Measurements from ENCODE around the gene CRNKL1. TPM values are rescaled to one million over a fixed set of nuclear protein-coding genes. Genes with fewer than 3 reads are reported as not detected.

The CRNKL1 gene
- 10 to 100 TPM; 23.2 to 25.1 TPM for total RNA-seq

DNA sequence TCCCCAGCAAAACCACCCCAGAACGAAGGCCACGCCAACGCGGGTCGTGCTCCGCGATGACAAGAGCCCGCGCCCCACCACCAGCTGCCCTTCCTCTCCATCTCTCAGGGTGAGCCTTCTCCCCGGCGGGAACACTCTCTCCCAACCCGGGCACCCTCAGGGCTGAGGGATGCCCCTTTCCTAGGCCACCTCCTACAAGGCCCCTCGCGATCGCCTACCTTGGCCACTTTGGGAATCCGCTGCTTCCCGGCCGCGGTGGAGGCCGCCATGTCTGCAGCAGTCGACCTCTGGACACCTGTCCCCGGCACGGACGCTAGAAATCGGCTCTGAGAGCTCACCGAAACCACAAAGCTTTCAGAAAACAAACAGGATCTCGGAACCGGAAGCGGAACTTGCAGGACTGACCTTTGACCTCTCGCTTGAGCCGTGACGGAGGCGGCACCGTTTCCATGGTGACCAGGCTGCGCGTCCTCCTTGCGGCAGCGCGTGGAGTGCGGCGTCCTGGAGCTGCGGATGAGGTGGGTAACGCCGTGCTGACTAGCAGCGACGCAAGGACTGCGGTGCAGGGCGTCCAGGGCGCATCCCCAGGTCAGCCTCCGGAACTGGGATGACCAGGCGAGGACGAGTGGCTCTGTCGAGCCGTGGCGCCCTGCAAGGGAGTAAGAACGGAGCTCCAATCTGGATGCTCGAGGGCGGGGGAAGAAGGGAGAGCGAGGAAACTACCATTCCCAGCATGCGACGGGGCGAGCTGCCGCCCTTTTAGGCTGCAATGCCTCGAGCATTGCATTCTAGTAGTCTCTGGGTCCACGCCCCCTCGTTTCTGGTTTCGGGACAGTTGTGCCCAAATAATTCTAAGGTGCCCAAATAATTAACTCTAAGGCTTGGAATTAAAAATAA, at the start of gene CRNKL1, which contains the start of gene CFAP61:
CRNKL1 (minus strand) TSS at position 393 of the 897 bp plus-strand sequence; CDS start at position 269, 124 bp downstream.
CFAP61 (plus strand) TSS at position 459 of the 897 bp plus-strand sequence. CDS start 4,122 bp downstream, outside the sequence.
- ATAC-seq (ENCODE audit: low read depth) (peak; percentile 94), DNase-seq (peak; percentile 94)
- Mint-ChIP-seq H3K27me3 (no peaks in the 10 kb centered on the region), H3K4me3 (peak within 1 kb of the TSS; percentile 97), H3K9me3 (no peaks in the 10 kb centered on the region), H3K36me3 (peaks cover 16% of the 10 kb centered on the region), H3K27ac (peak within 1 kb of the TSS; percentile 96), H3K4me1 (peaks cover 11% of the 10 kb centered on the region)
- POLR2A ChIA-PET: interaction anchor here (0.6 to 2.4 kb wide), 10 partner anchors 17 to 1914 kb away, joined by 3 to 37 read pairs (median 3); partner anchors contain the start of genes KAT14, NAA20, PET117 and RALGAPA2

DNA sequence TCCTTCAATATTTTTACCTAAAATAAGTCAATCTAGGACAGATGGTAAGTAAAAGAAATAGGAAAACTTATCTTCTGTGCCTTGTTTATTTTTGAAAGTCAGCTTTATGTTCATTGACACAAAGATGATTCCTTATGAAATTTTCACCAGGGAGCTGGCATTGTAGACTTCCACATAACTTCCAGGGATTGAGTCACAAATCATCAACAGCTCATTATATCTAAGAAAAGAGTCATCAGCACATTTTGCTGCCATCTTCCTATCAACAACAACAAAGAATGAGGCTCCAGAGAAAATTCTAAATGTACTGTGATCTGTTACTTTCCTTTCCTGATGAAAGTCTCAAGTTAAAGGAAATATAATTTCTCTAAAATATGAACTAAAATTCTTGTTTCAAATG, 48.6 kb upstream of the CRNKL1 start:
- ATAC-seq (ENCODE audit: low read depth) (no peak), DNase-seq (no peak)
- no peak overlapping the region for H3K4me3 Mint-ChIP-seq
- no peaks in the 10 kb centered on the region for H3K9me3 Mint-ChIP-seq
- H3K36me3 Mint-ChIP-seq: no peaks in the 10 kb centered on the region
- peaks cover 14% of the 10 kb centered on the region for H3K27me3 Mint-ChIP-seq
- POLR2A ChIA-PET: no interaction called here
- H3K4me1 Mint-ChIP-seq: no peaks in the 10 kb centered on the region
- no peak overlapping the region for H3K27ac Mint-ChIP-seq

DNA sequence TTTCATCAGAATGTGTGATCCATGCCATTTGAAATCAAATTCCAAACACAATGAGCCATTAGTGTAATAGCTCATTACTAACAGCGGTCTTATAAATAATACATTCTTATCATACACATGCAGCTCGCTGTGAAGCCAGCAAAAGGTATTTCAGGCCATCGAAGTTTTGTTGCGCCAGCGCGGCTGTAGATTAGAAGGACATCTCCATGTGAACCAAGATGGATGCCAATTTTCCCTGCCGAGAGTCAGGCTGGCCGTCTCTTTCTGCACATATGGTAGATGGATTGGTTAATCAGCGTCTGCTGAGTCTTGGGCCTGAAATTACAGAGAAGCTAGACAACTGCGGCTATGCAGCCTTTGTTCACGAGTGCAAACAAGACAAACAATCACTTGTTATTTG, 44.2 kb upstream of the CRNKL1 start:
- DNase-seq: no peak
- Mint-ChIP-seq H3K27me3 (peaks cover 8% of the 10 kb centered on the region), H3K27ac (no peak overlapping the region), H3K36me3 (no peaks in the 10 kb centered on the region), H3K4me1 (no peaks in the 10 kb centered on the region), H3K4me3 (no peak overlapping the region), H3K9me3 (no peaks in the 10 kb centered on the region)
- ATAC-seq (ENCODE audit: low read depth): no peak
- POLR2A ChIA-PET: no interaction called here

DNA sequence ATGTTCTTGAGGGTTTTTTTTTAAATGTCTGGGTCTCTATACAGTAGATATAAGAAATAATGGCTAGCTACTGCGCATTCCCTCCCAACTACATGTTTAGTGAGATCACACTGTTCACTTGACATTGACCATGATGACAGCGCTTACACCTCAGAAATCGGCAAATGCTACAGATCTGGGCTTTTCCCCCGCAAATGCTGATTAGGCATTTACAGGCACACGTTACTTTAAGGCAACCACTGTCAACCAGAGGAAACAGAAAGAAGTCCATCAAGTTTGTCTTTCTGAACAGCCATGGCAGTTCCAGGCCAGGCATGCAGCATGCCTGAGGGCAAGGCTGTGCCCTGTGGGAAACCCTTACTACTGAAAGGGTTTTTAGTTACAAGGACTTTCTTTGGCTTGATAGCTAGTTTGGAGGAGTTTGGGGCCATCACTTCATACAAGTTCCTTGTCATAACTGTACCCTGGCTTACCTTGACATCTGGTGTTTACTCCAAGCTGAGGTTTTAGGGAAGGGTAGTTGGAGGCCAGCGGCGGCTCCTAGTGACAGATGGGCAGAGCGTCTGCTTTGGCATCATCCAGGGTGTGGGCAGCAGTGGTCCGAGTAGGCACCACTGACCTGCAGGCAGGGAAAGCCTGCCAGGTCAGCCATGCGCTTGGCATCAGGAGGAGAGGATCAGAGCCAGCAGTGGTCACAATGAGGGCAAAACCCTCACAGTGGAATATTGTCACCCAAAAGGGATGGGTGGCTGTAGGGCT, 43.0 kb upstream of the CRNKL1 start:
- H3K36me3 Mint-ChIP-seq: no peaks in the 10 kb centered on the region
- H3K27me3 Mint-ChIP-seq: peaks cover 8% of the 10 kb centered on the region
- no peak for ATAC-seq (ENCODE audit: low read depth)
- POLR2A ChIA-PET: no interaction called here
- no peaks in the 10 kb centered on the region for H3K4me1 Mint-ChIP-seq
- no peak overlapping the region for H3K27ac Mint-ChIP-seq
- no peak for DNase-seq
- H3K4me3 Mint-ChIP-seq: no peak overlapping the region
- H3K9me3 Mint-ChIP-seq: no peaks in the 10 kb centered on the region

DNA sequence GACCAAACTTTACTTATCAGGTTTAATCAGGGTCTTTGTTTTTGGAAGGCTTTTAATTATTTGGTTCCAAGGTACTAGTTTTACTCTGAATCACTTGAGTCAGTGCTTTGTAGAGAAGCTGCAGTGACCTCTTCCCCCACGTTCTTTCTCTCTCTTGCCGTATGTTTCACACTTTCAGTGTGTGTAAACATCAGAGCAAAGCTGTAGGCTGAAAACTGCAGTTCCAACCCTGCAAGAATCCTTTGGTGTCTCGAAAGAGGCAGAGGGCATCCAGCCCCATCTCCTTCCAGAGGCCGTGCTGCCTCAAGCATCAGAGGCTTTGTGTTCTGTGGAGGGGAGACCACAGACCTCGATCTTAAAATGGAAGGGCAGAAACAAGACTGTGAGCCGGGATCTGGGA, 42.1 kb upstream of the CRNKL1 start:
- H3K4me1 Mint-ChIP-seq: no peaks in the 10 kb centered on the region
- DNase-seq (no peak), ATAC-seq (ENCODE audit: low read depth) (no peak)
- POLR2A ChIA-PET: no interaction called here
- no peak overlapping the region for H3K4me3 Mint-ChIP-seq
- no peaks in the 10 kb centered on the region for H3K9me3 Mint-ChIP-seq
- no peaks in the 10 kb centered on the region for H3K36me3 Mint-ChIP-seq
- H3K27ac Mint-ChIP-seq: no peak overlapping the region
- peaks cover 8% of the 10 kb centered on the region for H3K27me3 Mint-ChIP-seq

DNA sequence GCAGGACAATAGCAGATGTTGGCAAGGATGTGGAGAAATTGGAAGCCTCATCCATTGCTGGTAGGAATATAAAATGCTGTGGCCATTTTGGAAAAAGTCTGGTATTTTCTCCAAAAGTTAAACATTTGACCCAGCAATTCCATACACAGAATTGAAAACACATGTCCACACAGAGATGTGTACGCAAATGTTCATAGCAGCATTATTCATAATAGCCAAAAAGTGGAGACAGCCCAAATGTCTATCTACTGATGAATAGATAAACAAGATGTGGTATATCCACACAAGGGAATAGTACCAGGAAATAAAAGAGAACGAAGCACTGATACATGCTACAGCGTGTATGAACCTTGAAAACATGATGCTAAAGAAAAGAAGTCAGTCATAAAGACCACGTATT, 40.6 kb upstream of the CRNKL1 start:
- DNase-seq (no peak), ATAC-seq (ENCODE audit: low read depth) (no peak)
- no peak overlapping the region for H3K4me3 Mint-ChIP-seq
- H3K27me3 Mint-ChIP-seq: peaks cover 8% of the 10 kb centered on the region
- H3K9me3 Mint-ChIP-seq: no peaks in the 10 kb centered on the region
- POLR2A ChIA-PET: no interaction called here
- H3K4me1 Mint-ChIP-seq: no peaks in the 10 kb centered on the region
- H3K36me3 Mint-ChIP-seq: no peaks in the 10 kb centered on the region
- no peak overlapping the region for H3K27ac Mint-ChIP-seq

DNA sequence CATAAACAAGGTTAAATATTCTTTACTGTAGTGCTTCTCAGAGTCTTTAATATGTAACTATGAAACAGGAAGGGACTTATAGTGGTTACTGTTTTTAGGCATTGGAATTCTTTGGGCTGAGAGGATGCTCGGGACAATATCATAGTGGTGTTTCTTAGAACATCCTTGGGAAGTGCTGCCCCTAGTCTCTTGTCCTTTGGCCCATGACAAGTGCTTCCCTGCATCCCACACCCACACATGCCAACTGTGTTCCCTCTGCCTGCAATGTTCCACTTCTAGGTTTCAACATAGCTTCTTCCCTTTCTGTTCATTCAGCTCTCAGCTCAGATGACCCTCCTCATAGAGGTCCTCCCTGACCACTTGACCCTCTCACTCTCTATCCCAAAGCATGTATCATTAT, 37.7 kb upstream of the CRNKL1 start:
- Mint-ChIP-seq H3K27me3 (peaks cover 8% of the 10 kb centered on the region), H3K4me3 (no peak overlapping the region), H3K36me3 (no peaks in the 10 kb centered on the region), H3K27ac (no peak overlapping the region), H3K9me3 (no peaks in the 10 kb centered on the region), H3K4me1 (no peaks in the 10 kb centered on the region)
- ATAC-seq (ENCODE audit: low read depth) (no peak), DNase-seq (no peak)
- POLR2A ChIA-PET: no interaction called here

DNA sequence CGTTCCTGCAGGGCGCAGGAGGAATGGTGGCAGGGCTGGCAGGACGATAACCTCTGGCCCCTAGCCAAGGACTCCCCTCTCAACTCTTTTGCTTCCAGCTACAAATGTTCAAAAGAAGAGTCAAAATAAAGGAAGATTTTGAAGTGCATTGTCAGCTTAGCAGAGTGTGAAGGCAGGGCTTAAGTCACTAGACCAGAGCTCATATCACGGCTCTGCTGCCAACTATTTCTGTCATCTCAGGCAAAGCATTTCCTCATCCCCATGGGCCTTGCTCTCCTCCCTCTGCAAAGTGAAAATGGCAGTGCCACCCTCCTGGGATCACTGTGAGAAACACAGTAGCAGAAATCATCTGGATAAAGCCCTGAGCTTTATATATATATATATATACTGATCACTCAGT, 36.8 kb upstream of the CRNKL1 start:
- Mint-ChIP-seq H3K36me3 (no peaks in the 10 kb centered on the region), H3K4me3 (no peak overlapping the region), H3K9me3 (no peaks in the 10 kb centered on the region), H3K27me3 (peaks cover 4% of the 10 kb centered on the region), H3K27ac (no peak overlapping the region), H3K4me1 (no peaks in the 10 kb centered on the region)
- ATAC-seq (ENCODE audit: low read depth): no peak
- no peak for DNase-seq
- POLR2A ChIA-PET: no interaction called here

DNA sequence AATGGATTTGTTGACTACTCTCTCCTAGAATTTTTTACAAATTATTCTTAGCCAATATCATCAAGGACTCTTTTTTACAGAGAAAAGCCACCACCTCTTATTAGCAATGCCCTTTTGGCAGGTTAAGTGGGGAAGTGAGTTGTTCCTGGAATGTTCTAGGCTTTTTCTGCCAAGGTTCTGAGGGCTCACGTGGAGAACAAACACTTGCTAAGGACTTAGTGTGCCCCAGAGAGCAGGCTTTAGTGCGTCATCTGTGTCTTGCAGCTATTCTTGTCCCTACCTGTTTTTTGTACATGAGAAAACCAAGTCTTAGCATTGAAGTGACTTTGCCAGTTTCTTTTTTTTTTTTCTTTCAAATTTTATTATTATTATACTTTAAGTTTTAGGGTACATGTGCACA, 33.5 kb upstream of the CRNKL1 start:
- H3K27ac Mint-ChIP-seq: no peak overlapping the region
- H3K4me1 Mint-ChIP-seq: no peaks in the 10 kb centered on the region
- DNase-seq: no peak
- POLR2A ChIA-PET: no interaction called here
- no peaks in the 10 kb centered on the region for H3K36me3 Mint-ChIP-seq
- H3K27me3 Mint-ChIP-seq: peaks cover 5% of the 10 kb centered on the region
- no peak overlapping the region for H3K4me3 Mint-ChIP-seq
- no peaks in the 10 kb centered on the region for H3K9me3 Mint-ChIP-seq
- no peak for ATAC-seq (ENCODE audit: low read depth)

GRCh38 chr20:20085071-20085470, 32.8 kb upstream of the CRNKL1 start:
- POLR2A ChIA-PET: no interaction called here
- DNase-seq (no peak), ATAC-seq (ENCODE audit: low read depth) (no peak)
- H3K4me3 Mint-ChIP-seq: no peak overlapping the region
- H3K27ac Mint-ChIP-seq: no peak overlapping the region
- no peaks in the 10 kb centered on the region for H3K9me3 Mint-ChIP-seq
- peaks cover 9% of the 10 kb centered on the region for H3K27me3 Mint-ChIP-seq
- H3K4me1 Mint-ChIP-seq: no peaks in the 10 kb centered on the region
- no peaks in the 10 kb centered on the region for H3K36me3 Mint-ChIP-seq

GRCh38 chr20:20084296-20084752, 32.1 kb upstream of the CRNKL1 start:
- ATAC-seq (ENCODE audit: low read depth): no peak
- H3K4me1 Mint-ChIP-seq: no peaks in the 10 kb centered on the region
- H3K27me3 Mint-ChIP-seq: peaks cover 9% of the 10 kb centered on the region
- DNase-seq: no peak
- H3K4me3 Mint-ChIP-seq: no peak overlapping the region
- H3K36me3 Mint-ChIP-seq: no peaks in the 10 kb centered on the region
- no peaks in the 10 kb centered on the region for H3K9me3 Mint-ChIP-seq
- no peak overlapping the region for H3K27ac Mint-ChIP-seq
- POLR2A ChIA-PET: no interaction called here

GRCh38 chr20:20083807-20084206, 31.5 kb upstream of the CRNKL1 start:
- no peak overlapping the region for H3K27ac Mint-ChIP-seq
- POLR2A ChIA-PET: no interaction called here
- DNase-seq (no peak), ATAC-seq (ENCODE audit: low read depth) (no peak)
- no peaks in the 10 kb centered on the region for H3K9me3 Mint-ChIP-seq
- no peaks in the 10 kb centered on the region for H3K36me3 Mint-ChIP-seq
- H3K4me1 Mint-ChIP-seq: no peaks in the 10 kb centered on the region
- H3K27me3 Mint-ChIP-seq: peaks cover 13% of the 10 kb centered on the region
- H3K4me3 Mint-ChIP-seq: no peak overlapping the region

DNA sequence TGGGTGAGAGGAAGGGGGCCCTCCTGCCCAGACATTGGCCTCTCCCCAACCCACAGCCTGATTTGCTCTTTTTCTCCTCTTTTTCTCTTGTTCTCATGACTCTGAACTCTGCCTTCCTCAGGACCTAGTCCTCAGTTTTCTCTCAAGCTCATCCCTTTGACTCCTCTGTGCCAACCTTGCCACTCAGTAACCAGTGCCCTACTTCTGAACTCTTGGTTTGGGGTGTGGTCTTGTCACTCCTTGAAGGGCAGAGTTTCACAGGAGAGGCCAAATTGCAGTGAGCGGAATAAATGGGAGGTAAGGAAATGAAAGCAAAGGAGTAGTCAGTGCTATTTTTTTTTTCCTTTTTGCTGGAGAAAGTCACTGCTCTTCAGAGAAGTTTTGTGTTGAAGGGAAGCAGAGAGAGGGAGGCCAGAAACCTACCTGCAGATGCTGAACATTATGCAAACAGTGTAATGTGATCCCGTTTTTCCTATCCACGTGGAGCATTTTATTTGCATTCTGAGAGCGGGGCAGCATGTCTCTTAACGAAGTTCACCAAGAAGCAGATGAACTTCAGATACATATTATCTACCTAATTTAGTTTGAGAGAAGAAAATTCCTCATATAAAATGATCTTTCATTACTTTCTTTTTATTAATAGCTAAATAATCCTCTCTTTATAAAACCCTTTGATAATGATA, 27.0 kb upstream of the CRNKL1 start:
- Mint-ChIP-seq H3K36me3 (no peaks in the 10 kb centered on the region), H3K9me3 (no peaks in the 10 kb centered on the region), H3K4me3 (no peak overlapping the region), H3K27ac (no peak overlapping the region), H3K4me1 (no peaks in the 10 kb centered on the region), H3K27me3 (peaks cover 20% of the 10 kb centered on the region)
- DNase-seq: no peak
- POLR2A ChIA-PET: no interaction called here
- ATAC-seq (ENCODE audit: low read depth): no peak

Measured in activated naive CD8-positive, alpha-beta T cell treated with anti-CD3 and anti-CD28 coated beads, Interleukin-2, amount 10 ng/mL, durations not matched to agents 7 days and 5 days (primary cell).